GM12875 (cell line): Measurements from ENCODE around the gene PDE8A.

Source experiments
- H3K4me3 ChIP-seq: one replicate; pipeline ENCODE4 v1.5.1; 2011; ENCODE audit warnings: low read depth, low read length, control low read depth
- TF ChIP-seq, protein P1 (sequence below): IDR thresholded peaks from 2 replicates; pipeline ENCODE4 v1.5.1; 2011; ENCODE audit warnings: low read depth, mild to moderate bottlenecking, control low read depth, inconsistent platforms, low read length, moderate library complexity, borderline replicate concordance; ENCODE audit not compliant: insufficient read depth

The PDE8A gene

DNA sequence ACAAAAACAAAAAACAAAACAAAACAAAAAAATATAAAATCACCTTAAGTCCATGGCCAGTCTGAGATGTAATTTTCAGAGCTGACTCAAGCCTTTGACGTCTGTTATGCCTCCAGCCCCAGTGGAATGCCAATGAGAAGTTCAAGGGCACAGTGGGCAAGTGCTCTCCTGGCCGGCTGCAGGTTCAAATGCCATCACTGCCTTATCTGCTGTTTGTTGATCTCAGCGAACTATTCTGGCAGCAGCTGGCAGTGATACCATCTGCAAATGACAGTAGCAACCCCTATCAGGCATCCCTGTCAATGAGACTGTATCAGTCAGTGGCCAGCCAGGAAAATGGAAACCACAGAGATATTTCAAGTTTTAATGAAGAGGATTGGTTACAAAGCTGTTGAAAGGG lies 10.8 kb upstream of the PDE8A start:
- TF ChIP-seq, protein P1, sequence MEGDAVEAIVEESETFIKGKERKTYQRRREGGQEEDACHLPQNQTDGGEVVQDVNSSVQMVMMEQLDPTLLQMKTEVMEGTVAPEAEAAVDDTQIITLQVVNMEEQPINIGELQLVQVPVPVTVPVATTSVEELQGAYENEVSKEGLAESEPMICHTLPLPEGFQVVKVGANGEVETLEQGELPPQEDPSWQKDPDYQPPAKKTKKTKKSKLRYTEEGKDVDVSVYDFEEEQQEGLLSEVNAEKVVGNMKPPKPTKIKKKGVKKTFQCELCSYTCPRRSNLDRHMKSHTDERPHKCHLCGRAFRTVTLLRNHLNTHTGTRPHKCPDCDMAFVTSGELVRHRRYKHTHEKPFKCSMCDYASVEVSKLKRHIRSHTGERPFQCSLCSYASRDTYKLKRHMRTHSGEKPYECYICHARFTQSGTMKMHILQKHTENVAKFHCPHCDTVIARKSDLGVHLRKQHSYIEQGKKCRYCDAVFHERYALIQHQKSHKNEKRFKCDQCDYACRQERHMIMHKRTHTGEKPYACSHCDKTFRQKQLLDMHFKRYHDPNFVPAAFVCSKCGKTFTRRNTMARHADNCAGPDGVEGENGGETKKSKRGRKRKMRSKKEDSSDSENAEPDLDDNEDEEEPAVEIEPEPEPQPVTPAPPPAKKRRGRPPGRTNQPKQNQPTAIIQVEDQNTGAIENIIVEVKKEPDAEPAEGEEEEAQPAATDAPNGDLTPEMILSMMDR, result no peak
- no peak overlapping the region for H3K4me3 ChIP-seq

DNA sequence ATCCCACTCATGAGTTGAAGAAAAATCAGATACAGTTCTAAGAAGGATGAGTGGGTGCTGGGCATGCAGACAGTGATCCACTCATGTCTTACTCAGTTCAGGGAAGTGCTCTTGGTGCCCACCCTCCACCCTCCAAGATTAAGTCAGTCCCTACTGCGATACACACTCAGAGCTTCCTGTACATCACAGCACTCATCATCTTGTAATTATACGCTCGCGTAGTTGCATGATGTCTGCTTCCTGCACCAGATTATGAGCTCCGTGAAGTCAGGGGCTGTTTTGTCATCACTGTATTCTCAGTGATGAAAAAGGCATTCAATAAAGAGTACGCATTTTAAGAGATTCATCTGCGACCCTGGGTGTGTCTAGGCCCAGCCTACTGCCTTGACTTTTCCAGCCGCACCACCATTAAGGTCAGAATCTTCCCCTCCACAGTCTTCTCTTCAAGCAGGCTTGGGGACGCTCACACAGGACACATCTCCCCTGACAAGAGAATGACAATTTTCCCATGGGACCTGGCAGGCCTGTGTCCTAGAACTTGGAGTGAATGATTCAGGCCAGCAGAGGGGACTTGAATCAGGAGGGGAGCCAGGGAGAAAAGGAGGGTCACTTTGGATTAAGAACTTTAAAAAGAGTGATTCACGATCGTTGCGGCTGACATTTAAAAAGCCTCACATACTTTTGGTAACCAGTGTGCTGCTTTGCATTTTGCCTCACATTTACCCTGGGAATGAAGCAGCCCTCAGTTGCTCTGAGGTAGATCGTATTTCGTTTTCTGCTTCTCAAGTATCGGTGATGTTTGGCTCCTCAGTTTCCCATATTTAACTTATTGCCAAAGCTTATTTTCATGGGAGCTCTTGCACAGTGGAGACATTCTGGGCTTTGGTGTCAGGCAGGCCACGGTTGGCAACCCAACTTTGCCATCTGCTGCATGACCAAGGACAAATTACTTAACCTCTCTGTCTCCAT lies 7.9 kb upstream of the PDE8A start:
- no peak overlapping the region for H3K4me3 ChIP-seq
- TF ChIP-seq, protein P1, result no peak

DNA sequence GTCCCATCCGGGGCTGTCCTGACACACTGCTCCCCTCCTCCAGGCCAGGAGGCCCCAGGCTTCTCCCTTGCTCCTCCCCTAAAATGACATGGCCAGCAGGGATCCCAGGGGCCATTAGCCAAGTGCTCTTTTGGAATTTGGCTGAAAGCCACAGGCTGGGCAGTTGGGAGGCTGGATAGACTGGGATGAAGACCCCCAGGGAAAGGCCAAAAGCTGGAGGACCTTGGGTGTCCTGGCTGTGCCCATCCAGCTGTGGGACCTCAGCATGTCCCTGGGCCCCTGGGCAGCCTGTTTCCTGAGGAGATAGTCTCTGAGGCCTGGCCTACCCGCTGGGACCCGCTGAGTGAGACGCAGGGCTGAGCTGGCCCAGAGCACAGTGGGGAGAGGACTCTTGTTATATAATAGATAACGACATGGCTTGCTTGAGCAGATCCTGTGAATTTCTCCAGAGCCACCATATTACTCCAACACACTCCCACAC lies 5.7 kb upstream of the PDE8A start:
- H3K4me3 ChIP-seq, result no peak overlapping the region
- TF ChIP-seq, protein P1, result no peak

DNA sequence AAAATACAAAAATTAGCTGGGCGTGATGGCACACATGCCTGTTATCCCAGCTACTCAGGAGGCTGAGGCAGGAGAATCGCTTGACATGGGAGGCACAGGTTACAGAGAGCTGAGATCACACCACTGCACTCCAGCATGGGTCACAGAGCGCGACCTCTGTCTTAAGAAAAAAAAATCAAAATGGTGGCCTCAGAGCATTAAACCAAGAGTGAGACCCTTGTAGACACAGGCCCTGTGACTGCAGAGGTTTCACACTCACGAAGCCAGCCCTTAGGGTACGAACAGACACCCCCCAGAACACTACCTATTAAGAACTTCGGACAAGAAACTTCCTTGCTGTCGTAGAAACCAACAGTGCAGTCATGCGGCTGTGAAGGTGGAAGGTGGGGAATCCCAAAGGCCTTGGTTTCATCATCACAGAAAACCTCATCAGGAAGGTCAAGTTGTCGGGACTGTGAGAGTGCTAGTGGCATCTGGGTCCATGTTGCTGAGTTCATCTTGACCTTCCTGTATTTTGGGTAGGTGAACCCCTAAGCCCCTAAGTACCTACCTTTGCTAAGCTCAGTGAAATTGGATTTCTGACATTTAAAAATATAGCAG lies 4.8 kb upstream of the PDE8A start:
- TF ChIP-seq, protein P1, result no peak
- no peak overlapping the region for H3K4me3 ChIP-seq

DNA sequence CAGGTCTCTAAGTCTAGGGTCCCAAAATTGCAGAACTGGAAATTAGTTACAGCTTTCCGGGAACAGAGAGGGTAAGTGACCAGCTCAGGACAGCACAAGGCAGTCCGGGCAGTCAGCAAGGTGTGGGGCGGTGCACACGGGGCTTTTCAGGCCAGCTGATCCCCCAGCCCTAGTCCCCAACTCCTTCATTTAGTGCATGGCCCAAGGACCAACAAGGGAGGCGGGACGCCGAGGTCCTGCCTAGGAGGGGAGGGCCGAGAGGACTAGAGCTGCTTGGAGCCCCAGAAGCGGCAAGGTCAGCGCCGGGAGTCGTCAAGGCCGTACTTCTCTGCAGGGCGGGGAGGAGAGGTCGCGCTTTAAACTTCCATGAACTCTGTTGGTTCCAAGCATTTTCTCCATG lies 2.0 kb upstream of the PDE8A start:
- H3K4me3 ChIP-seq, result no peak overlapping the region
- TF ChIP-seq, protein P1, result no peak

DNA sequence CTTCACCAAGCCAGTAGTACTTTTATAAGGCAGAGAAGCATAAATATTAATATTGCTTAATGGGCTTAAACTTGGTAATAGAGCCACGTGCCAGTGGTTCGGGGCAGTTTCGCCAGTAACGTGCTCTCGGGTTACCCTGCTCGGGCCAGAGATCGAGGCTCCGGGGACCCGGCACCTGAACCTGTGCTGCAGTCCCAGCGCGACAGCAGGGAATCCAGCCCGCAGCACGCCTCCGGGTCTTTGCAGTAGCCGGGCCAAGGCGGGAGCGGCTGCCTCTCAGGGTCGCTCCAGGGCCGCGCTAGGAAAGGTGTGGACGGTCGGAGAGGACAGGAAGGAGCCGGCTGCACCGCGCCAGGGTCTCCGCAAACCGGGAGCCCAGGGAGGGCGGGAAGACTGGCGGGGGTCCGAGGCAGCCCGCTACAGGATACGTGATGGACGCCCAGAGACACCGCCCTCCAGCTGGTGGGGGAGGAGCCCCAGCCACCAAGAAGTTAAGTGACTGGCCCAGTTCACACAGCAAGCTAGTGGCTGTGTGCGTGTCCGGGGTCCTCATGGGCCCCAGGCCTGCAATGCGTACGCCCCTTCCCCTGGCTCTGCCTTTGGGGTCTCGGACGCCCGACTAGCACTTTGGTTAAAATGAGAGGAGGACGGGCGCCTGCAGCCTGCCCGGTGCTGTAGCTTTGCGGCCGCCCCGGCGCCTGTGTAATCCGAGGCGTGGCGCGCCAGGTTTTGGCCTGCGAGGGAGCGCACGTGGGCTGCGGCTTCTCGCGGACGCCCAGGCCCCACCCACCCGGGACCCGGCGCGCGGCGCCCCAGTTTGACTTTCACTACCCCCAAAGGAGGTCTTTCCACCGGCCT lies 1.2 kb upstream of the PDE8A start:
- H3K4me3 ChIP-seq, result peak overlapping the region; percentile 89
- TF ChIP-seq, protein P1, result no peak
